Neutrophil (primary cell): Measurements from ENCODE around the gene TENM4.

ENCODE experiments used
- H3K27ac ChIP-seq: fragments of 200-600 bp; sonication (generic); 2 replicates; pipeline ENCODE4 v1.5.1; 2016; ENCODE audit warnings: mild to moderate bottlenecking, moderate library complexity
- H3K27me3 ChIP-seq: fragments of 200-600 bp; sonication (generic); 2 replicates; pipeline ENCODE4 v1.6.0; 2016; ENCODE audit warnings: mild to moderate bottlenecking
- H3K36me3 ChIP-seq: fragments of 200-600 bp; sonication (generic); 2 replicates; pipeline ENCODE4 v1.5.1; 2017
- H3K4me1 ChIP-seq, 2 experiments: fragments of 200-600 bp in 1 of 2; sonication (generic) in 1 of 2; 1 replicate in 1 of 2; 2 replicates in 1 of 2; pipeline versions ENCODE4 v1.5.1 to v1.6.1; 2013 to 2016; ENCODE audit warnings: low read depth in 1 of 2, low read length in 1 of 2, mild to moderate bottlenecking in 1 of 2, moderate library complexity in 1 of 2; ENCODE audit not compliant: control insufficient read depth in 1 of 2, insufficient read depth in 1 of 2
- H3K4me3 ChIP-seq, 2 experiments: fragments of 200-600 bp in 1 of 2; sonication (generic) in 1 of 2; 1 replicate in 1 of 2; 2 replicates in 1 of 2; pipeline ENCODE4 v1.5.1; 2013 to 2016; ENCODE audit warnings: low read depth in 1 of 2, low read length in 1 of 2, mild to moderate bottlenecking in 1 of 2, moderate library complexity in 1 of 2
- H3K9me3 ChIP-seq: fragments of 200-600 bp; sonication (generic); 2 replicates; pipeline ENCODE4 v1.5.1; 2016
- TF ChIP-seq, protein P1 (sequence below): fragments of 200-600 bp; sonication (generic); IDR thresholded peaks from 2 replicates; pipeline ENCODE4 v1.5.1; 2016; ENCODE audit warnings: antibody characterized with exemption

TENM4 gene

DNA sequence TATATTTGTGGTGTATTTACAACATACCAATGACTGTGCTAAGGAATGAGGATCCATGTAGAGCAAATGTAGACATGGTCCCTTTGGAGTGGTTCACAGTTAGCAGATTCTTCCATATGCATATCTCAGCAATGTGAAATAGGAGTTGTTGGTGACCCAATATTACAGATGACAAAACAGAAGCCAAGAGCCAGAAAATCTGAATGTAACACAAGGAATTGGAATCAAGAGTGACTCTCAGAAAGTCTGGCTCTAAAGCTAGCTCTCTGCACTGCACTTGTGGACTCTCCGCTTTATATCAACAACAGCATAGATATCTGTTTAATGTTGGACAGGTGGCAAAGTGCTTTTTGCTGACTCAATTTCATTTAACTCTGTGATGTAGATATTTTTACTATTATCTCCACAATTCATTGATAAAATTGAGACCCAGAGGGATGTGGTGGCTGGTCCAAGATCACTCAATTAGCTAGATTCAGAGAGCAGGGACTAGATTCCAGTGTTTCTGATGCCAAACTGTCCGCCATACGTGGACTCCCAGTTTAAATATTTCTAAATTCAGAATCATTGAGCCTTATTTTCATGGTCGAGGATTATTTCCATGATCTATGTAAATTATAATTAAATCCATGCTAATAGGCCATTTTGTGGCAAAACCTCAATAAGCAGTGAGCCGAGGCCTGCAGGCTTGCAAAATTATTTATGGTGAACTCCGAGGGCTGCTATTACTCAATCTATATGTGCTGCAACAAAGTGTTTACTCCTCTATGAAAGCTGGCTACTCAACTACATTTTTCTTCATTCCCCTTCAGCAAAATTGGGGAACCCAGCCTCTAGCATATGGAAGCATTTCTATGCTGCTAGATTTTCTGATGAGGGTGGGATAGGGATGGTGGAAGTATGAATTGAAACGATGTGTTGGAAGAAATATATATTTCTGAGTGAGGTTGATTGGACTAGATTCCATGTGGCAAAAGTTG is 21.1 kb upstream of the TENM4 start:
- Histone ChIP-seq H3K9me3 (no peaks in the 10 kb centered on the region), H3K36me3 (no peaks in the 10 kb centered on the region), H3K27ac (no peak overlapping the region), H3K27me3 (no peaks in the 10 kb centered on the region), H3K4me3 (no peak overlapping the region), H3K4me1 (no peaks in the 10 kb centered on the region)
- TF ChIP-seq, protein P1, sequence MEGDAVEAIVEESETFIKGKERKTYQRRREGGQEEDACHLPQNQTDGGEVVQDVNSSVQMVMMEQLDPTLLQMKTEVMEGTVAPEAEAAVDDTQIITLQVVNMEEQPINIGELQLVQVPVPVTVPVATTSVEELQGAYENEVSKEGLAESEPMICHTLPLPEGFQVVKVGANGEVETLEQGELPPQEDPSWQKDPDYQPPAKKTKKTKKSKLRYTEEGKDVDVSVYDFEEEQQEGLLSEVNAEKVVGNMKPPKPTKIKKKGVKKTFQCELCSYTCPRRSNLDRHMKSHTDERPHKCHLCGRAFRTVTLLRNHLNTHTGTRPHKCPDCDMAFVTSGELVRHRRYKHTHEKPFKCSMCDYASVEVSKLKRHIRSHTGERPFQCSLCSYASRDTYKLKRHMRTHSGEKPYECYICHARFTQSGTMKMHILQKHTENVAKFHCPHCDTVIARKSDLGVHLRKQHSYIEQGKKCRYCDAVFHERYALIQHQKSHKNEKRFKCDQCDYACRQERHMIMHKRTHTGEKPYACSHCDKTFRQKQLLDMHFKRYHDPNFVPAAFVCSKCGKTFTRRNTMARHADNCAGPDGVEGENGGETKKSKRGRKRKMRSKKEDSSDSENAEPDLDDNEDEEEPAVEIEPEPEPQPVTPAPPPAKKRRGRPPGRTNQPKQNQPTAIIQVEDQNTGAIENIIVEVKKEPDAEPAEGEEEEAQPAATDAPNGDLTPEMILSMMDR: no peak

DNA sequence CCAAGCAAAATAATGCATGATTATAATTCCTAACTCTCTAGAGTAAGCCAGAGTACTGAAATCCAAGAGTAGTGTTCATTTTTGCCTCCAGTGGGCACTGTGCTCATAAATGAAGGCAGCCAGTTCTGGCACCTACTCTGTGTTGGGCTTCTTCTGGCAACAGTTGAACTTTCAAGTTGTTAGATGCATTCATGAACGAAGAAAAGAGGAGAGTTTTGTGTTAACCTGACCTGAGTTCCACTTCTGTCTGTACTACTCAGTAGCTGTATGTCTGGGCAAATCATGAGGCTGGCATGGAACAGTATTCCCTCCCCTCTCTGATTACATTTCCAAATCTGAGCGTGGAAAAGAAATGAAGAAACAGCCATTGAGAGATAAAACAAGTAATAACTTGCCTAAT is 20.3 kb upstream of the TENM4 start:
- H3K27ac ChIP-seq: no peak overlapping the region
- H3K9me3 ChIP-seq: no peaks in the 10 kb centered on the region
- H3K27me3 ChIP-seq: no peaks in the 10 kb centered on the region
- H3K4me1 ChIP-seq: no peaks in the 10 kb centered on the region
- TF ChIP-seq, protein P1: no peak
- H3K36me3 ChIP-seq: no peaks in the 10 kb centered on the region
- H3K4me3 ChIP-seq: no peak overlapping the region

DNA sequence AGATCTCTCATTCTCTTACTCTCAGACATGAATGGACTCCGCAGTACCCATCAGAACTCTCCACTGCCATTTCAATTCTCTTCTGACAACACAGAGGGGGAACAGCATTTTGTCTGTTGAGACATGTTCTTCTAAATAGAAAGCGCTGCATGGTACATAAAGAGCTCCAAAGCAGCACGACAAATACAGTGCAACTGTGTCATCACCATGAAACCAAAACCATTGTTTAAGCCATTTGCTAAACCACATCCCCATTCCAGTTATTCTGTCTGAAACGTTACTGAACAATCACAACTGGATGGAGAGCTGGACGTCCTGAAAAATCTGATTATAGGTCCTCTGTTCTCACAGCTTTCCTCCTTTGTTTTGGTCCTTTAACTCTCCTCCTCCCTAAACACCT is 17.9 kb upstream of the TENM4 start:
- Histone ChIP-seq H3K27me3 (no peaks in the 10 kb centered on the region), H3K4me3 (no peak overlapping the region), H3K27ac (no peak overlapping the region), H3K36me3 (no peaks in the 10 kb centered on the region), H3K9me3 (no peaks in the 10 kb centered on the region), H3K4me1 (no peaks in the 10 kb centered on the region)
- TF ChIP-seq, protein P1: no peak

DNA sequence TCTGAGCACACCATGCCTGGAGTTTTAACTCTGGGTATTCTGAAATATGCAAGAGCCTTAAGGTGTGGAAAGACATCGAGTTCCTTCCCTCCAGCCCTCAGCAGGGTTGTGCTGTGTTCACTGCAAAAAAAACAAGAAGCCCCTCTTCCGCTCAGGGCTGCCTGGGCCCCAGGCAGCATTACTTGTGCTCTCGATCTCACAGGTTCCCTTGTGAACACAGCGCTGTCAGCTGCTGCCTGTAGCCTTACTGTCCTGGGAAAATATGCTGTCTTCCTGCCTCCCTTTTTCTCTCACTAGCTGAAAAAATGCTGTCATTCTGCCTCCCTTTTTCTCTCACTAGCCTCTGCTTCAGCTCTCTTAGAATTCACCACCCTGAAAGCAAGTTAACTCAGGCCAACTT is 15.7 kb upstream of the TENM4 start:
- TF ChIP-seq, protein P1: no peak
- H3K27me3 ChIP-seq: no peaks in the 10 kb centered on the region

DNA sequence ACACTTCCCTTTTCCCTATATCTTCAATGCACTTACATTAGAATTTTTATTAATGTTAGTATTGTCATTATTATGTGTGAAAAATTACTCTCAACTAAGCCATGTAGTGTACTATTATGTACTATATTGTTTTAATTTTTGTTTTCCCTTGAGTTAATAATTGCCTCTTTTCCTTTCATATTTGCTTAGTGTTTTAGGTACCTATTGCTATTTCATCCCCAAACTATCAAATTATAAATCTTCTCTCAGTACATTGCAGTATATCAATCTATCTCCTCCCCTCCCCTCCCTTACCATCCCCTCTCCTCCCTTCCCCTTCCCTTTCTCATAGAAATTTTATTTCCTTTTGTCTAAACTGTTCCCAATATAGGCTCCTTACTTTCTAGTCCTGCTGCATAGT is 12.8 kb upstream of the TENM4 start:
- Histone ChIP-seq H3K4me1 (no peaks in the 10 kb centered on the region), H3K9me3 (no peaks in the 10 kb centered on the region), H3K27ac (no peak overlapping the region), H3K36me3 (no peaks in the 10 kb centered on the region), H3K4me3 (no peak overlapping the region), H3K27me3 (no peaks in the 10 kb centered on the region)
- TF ChIP-seq, protein P1: no peak

More for the DNA sequence above, 15.7 kb upstream of the TENM4 start:
- H3K27ac ChIP-seq: no peak overlapping the region
- H3K4me1 ChIP-seq: no peaks in the 10 kb centered on the region
- H3K4me3 ChIP-seq: no peak overlapping the region
- H3K36me3 ChIP-seq: no peaks in the 10 kb centered on the region
- H3K9me3 ChIP-seq: no peaks in the 10 kb centered on the region
